GM18498 (cell line): ENCODE results near the gene ARHGEF11.

Experiments
- ATAC-seq: cut with Tn5 transposase; IDR thresholded peaks from one replicate; pipeline ENCODE4 v1.9.1; 2021; ENCODE audit warnings: mild to moderate bottlenecking, moderate library complexity; ENCODE audit not compliant: unreplicated experiment

ARHGEF11 gene

DNA sequence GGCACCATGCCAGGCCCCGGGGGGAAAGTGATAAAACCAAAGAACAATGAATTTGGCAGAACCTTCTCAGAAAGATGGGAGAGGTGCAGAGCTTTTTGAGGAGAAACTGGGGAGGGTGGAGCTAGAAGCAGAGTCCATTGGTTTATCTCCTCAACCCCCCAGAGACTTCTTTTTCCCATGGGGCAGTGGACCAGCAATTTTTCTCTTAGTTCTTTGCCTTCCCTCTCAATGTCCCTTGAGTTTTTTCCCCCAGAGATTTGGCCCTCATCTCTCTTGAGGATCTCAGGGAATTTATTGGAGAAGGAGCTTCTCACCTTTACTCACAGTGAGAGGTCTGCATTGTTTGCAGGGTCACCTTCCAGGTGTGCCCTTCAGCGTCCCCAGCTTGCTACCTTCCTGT is 5.3 kb upstream of the ARHGEF11 start:
- no peak for ATAC-seq

GRCh38 chr1:157047062-157047410 is 1.5 kb upstream of the ARHGEF11 start:
- no peak for ATAC-seq

DNA sequence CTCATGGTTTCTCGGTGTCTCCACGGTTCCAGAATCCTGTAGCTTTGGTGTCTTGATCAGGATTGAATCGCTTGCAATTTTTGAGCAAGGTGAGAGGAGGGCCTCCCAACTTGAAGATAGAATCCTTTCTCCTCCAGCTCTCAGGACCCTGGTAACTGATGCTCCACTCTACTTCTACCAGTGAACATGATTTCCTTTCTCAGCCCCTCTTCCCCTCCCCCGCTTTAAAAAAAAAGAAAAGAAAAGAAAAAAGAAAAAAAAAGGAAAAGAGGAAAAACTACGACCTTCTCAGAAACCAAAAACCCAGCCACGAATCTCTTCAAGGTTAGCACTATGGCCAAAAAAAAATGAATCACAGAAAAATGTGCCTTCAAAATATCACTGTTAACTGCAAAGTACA is 1.2 kb downstream of the ARHGEF11 start:
- no peak for ATAC-seq

GRCh38 chr1:157043685-157044084 is 1.9 kb downstream of the ARHGEF11 start:
- no peak for ATAC-seq

DNA sequence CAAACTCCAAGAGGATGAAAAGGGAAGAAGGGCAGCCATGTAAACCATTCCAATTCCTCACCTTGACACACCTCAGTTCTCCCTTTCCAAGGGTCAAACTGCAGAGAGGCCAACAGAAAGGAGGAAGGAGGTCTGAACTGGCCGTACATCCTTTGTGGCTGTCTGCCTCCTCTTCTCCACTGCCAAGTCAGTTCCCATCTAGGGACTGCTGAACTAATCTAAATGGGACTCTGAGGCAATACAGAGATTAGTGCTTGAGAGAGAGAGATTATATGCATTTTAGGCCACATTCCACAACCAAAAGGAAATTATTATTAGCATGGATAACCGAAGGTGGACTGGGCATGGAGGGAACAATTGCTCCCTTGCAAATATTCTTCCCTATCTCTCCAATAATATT is 2.7 kb downstream of the ARHGEF11 start:
- ATAC-seq = no peak

DNA sequence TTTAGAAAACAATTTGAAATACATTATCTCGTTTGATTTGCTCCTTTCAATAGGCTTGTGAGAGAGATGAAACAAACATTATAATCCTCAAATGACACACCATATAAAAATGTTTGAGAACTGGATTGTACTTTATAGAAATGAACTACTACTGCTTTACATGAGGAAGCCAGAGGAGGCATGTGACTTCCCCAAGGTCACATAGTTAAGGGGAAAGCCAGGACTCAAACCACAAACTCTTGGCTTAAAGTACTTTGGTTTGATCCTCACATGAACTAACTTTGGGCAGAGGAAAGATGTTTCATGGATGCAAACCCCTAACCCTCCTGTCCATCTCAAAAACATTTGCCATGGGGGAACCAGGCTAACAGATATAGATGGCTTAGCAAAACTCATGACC is 4.7 kb downstream of the ARHGEF11 start:
- no peak for ATAC-seq

DNA sequence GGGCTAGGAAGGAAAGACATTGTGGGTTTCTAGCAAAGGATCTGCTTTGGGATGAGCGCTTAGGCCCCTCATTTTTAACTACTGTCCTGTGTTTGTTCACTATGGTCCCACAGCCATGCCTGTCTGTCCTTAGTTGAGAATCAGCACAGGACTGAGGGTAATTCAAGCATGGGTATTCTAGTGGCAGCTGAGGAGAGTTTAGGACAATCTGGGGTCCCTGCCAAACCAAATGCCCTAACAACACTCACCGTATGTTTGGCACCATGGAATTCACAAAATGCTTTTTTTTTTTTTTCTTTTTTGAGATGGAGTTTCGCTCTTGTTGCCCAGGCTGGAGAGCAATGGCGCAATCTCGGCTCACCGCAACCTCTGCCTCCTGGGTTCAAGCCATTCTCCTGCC is 10.4 kb downstream of the ARHGEF11 start:
- no peak for ATAC-seq

DNA sequence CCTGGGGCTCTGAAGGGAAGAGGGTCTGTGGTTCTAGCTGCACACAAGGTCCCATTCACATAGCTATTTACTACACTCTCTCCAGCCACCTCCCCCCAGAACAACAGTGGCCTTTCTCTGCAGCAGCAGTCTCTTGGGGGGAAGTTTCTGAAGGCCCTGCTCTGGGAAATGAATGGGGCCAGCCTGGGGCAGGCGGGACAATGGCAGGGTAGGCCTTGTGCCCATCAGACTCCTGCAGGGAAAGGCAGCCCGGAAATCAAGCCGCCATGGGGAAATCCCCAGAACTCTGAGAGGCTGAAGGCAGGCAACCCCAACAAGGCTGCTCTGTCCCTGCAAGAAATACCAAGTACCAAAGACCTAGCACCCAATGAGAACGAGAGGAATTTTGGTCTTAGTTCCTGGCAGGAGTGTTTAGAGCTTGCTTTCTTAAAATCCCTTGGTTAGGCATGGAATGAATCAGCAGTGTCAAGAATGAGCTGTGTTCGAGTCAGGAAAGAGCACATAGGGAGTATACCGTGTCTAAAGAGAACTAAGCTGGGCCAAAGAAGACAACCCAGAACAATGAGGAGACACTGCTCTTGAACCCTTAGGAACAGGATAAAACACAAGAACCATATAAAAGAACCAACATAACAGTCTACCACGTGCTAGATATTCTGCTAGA is 11.3 kb downstream of the ARHGEF11 start:
- no peak for ATAC-seq

- ATAC-seq = no peak
Measured at GRCh38 chr1:157033357-157033876, 12.1 kb downstream of the ARHGEF11 start.

GRCh38 chr1:157032303-157032702 is 13.2 kb downstream of the ARHGEF11 start:
- ATAC-seq = no peak

- ATAC-seq = no peak
Measured at GRCh38 chr1:157030728-157031127, 14.8 kb downstream of the ARHGEF11 start.

DNA sequence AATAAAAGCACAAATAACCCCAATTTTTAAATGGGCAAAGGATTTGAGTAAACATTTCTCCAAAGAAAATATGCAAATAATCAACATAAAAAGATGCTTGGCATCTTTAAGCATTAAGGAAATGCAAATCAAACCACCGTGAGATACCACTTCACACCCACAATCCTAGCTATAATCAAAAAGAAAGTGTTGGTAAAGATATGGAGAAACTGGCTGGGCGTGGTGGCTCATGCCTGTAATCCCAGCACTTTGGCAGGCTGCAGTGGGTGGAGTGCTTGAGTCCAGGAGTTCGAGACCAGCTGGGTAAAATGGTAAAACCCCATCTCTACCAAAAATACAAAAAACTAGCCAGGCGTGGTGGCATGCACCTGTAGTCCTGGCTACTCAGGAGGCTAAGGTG is 16.9 kb downstream of the ARHGEF11 start:
- ATAC-seq = no peak

DNA sequence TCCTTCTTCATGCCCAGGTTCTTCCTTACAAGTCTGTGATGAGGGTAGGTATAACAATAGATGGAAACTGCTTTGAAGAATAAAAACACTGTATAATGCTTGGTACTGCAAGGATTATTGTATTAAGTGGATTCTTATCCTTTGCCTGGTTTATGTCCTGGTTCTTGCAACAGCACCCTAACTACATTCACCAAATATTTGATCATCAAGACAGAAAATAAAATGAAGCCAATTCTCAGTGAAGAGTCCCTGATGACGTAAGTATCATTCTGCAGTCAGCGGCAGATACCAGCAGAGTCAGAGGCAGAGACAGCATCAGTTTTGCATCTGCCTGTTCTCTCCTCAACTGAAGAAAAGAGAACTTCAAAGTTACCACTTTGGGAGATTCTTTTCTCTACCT is 19.7 kb downstream of the ARHGEF11 start:
- no peak for ATAC-seq

DNA sequence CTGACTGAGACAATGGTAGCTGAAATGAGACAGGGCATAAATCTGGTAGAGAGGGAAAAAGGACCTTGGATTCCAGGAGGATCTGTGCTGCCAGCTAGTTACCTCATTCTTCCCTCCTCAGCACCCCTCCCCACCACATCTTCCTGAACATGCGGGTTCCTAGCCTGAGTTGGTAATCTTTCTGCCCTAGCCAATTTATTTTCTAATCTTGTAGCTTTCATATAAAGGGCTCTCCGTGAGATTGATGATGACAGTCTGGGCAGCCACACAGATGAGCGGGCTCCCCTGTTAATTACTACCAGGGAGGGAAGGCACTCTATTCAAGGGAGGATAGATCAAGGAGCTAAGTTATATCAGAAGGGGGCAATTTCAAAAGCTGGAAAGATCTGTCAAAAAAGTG is 20.2 kb downstream of the ARHGEF11 start:
- no peak for ATAC-seq

DNA sequence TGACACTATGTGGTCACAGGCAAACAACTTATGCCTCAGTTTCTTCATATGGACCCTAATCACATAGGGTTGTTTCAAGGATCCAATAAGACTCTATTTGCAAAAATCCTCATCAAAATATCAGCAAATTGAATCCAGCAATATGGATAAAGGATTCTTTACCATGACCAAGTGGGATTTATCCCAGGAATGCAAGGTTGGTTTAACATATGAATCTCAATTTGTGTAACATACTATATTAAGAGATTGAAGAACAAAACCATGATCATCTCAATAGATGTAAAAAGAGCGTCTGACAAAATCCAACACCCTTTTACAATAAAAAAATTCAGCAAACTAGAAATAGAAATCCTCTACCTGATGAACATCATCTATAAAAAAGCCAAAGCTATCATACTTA is 23.9 kb downstream of the ARHGEF11 start:
- ATAC-seq = no peak

DNA sequence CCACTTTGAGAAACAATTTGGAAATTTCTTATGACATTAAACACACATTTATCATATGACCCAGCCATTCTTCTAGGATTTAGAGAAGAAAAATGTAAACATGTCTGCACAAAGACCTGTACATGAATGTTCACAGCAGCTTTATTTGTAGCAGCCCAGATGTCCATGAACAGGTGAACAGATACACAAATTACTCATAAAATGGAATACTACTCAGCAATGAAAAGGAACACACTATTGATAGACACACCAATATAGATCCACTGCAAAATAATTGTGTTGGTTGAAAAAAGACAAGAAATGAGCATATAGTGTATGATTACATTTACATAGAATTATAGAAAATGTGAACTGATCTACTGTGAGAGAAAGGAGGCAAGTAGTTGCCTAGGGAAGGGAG is 26.1 kb downstream of the ARHGEF11 start:
- no peak for ATAC-seq

DNA sequence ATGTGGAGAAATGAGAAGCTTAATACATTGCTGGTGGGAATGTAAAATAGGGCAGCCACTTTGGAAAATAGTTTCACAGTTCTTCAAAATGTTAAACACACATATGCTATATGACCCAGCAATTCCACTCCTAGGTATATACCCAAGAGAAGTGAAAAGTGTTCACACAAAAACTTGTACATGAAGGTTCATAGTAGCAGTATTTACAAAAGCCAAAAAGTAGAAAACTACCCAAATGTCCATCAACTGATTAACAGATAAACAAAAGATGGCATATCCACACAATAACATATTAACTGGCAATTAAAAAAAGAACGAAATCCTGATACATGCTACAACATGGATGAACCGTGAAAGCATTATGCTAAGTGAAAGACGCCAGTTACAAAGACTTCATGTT is 33.7 kb downstream of the ARHGEF11 start:
- no peak for ATAC-seq

- ATAC-seq = no peak
Measured at GRCh38 chr1:157008502-157008901, 37.0 kb downstream of the ARHGEF11 start.

DNA sequence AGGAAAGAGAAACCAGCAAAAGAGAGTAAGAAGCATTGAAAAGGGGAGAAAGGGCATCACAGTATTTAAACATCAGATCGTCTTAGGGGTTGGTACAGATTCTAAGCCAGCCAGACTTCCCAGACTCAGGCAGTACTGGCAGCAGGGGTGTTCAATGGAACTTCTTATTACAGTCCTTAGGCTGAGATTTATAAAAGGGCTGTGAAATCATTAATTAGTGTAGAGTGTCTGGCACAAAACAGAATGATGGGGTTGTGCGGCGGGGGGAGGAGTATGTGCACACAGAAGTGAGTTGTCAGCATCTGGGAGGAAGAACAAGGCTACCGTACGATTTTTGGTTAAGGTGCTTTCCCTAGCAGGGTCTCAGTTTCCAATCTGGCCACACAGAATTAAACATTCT is 38.2 kb downstream of the ARHGEF11 start:
- no peak for ATAC-seq

GRCh38 chr1:157006676-157007075 is 38.9 kb downstream of the ARHGEF11 start:
- ATAC-seq = no peak

DNA sequence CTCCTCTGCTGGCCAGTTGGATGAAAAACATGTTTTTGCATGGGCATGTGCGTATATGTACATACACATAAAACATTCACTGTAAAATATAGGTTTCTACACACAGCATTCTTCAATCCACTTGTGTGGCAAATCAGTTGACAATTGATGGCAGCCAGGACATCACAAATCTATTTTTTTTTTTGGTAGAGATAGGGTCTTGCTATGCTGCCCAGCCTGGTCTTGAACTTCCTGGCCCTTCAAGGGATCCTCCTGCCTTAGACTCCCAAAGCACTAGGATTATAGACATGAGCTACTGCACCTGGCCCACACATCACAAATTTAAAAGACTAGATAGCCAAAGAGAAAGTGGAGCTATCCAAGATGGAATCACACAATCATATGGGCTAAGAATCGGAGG is 39.6 kb downstream of the ARHGEF11 start:
- ATAC-seq = no peak

DNA sequence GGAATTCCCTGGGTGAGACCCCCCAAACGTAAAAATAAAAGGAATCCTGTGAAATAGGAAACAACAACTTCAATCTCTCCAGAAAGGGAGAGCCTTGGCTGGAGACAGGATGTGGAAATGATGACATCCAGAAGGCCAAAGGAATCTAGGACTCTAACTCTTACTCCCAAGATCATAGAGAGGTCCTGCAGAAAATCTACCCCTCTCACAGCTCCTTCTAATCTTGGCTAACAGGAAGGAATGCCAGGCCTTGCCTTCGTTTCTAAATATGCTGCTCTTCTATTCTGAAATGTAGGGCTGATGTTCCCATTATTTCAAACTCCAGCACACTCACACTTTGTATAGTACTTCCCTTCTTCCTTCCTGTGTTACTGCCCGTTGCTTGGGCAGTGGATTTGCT is 40.7 kb downstream of the ARHGEF11 start:
- no peak for ATAC-seq

- ATAC-seq = no peak
Measured at GRCh38 chr1:157004327-157004726, 41.2 kb downstream of the ARHGEF11 start.
